IMR-90 (cell line): ENCODE measurements around the gene UQCRQ. TPM values are rescaled to one million over a fixed set of nuclear protein-coding genes. Genes with fewer than 3 reads are reported as not detected.

Source experiments
- ATAC-seq: fragments of 200-7000 bp; cut with Tn5 transposase; 2 replicates; pipeline ENCODE4 v1.9.1; 2020; ENCODE audit warnings: low read depth, mild to moderate bottlenecking, moderate library complexity
- BruUV-seq: library from RNA; stranded (reverse); fragments of 400-500 nt; replicated peaks from 2 replicates; lab custom pipeline; 2021; lab: Mats Ljungman, UMichigan
- CTCF ChIA-PET: fragments of 300-600 bp; formaldehyde crosslinking; extraction: SDS; loops from one replicate; lab custom pipeline; 2021; ENCODE audit warnings: antibody characterized with exemption; lab: Yijun Ruan, JAX
- POLR2A ChIA-PET: fragments of 300-600 bp; sonication (Branson Sonifier 250); formaldehyde crosslinking; loops from one replicate; lab custom pipeline; 2022; ENCODE audit warnings: antibody characterized with exemption; ENCODE audit not compliant: unreplicated experiment; lab: Charles Lee
- DNase-seq: peaks from one replicate; pipeline ENCODE4 v3.0.0; 2013
- H2AFZ ChIP-seq: replicated peaks from 2 replicates; pipeline ENCODE3; 2013; ENCODE audit warnings: low read length, mild to moderate bottlenecking; ENCODE audit not compliant: poor library complexity
- H2AK5ac ChIP-seq: 2 replicates; pipeline ENCODE4 v1.6.1; 2013; ENCODE audit warnings: low read depth, low read length, inconsistent platforms
- H2AK9ac ChIP-seq: replicated peaks from 2 replicates; pipeline ENCODE3; 2013; ENCODE audit warnings: mild to moderate bottlenecking, low read depth, low read length, moderate library complexity; ENCODE audit not compliant: poor library complexity
- H2BK120ac ChIP-seq: 2 replicates; pipeline ENCODE4 v1.6.1; 2013; ENCODE audit warnings: low read depth, low read length, inconsistent platforms
- H2BK15ac ChIP-seq: 3 replicates; pipeline ENCODE4 v1.6.1; 2013; ENCODE audit warnings: low read depth, low read length, inconsistent platforms
- H2BK20ac ChIP-seq: 2 replicates; pipeline ENCODE4 v1.6.1; 2013; ENCODE audit warnings: low read depth, mild to moderate bottlenecking, inconsistent platforms, low read length, moderate library complexity
- H2BK5ac ChIP-seq: 2 replicates; pipeline ENCODE4 v1.6.1; 2013; ENCODE audit warnings: mild to moderate bottlenecking, low read depth, low read length, inconsistent platforms; ENCODE audit not compliant: poor library complexity, severe bottlenecking
- H3K14ac ChIP-seq: replicated peaks from 2 replicates; pipeline ENCODE4 v1.6.1; 2013; ENCODE audit warnings: low read depth, low read length, inconsistent platforms
- H3K18ac ChIP-seq: 2 replicates; pipeline ENCODE4 v1.6.1; 2013; ENCODE audit warnings: low read depth, low read length, control low read depth
- H3K23ac ChIP-seq: 2 replicates; pipeline ENCODE4 v1.6.1; 2013; ENCODE audit warnings: low read depth, low read length, inconsistent platforms
- H3K27ac ChIP-seq: 2 replicates; pipeline ENCODE4 v1.5.1; 2013; ENCODE audit warnings: mild to moderate bottlenecking, control low read depth, low read length; ENCODE audit not compliant: insufficient read depth
- H3K27me3 ChIP-seq: 2 replicates; pipeline ENCODE4 v1.6.1; 2013; ENCODE audit warnings: low read length; ENCODE audit not compliant: control insufficient read depth, insufficient read depth
- H3K36me3 ChIP-seq: 2 replicates; pipeline ENCODE4 v1.6.1; 2013; ENCODE audit warnings: low read length, mixed read lengths; ENCODE audit not compliant: control insufficient read depth, insufficient read depth
- H3K4ac ChIP-seq: 2 replicates; pipeline ENCODE4 v1.6.1; 2013; ENCODE audit warnings: low read depth, low read length, inconsistent platforms
- H3K4me1 ChIP-seq: 2 replicates; pipeline ENCODE4 v1.6.1; 2013; ENCODE audit warnings: low read length, mixed read lengths; ENCODE audit not compliant: control insufficient read depth, insufficient read depth
- H3K4me2 ChIP-seq: 2 replicates; pipeline ENCODE4 v1.6.1; 2013; ENCODE audit warnings: low read depth, mild to moderate bottlenecking, control low read depth, low read length, moderate library complexity
- H3K4me3 ChIP-seq: 2 replicates; pipeline ENCODE4 v1.5.1; 2013; ENCODE audit warnings: low read depth, mild to moderate bottlenecking, control low read depth, low read length, moderate library complexity; ENCODE audit not compliant: insufficient read depth
- H3K56ac ChIP-seq: 2 replicates; pipeline ENCODE4 v1.6.1; 2013; ENCODE audit warnings: low read length, inconsistent platforms; ENCODE audit not compliant: insufficient read depth; ENCODE audit errors: extremely low read depth
- H3K79me1 ChIP-seq, 2 experiments: 2 replicates each; pipeline ENCODE4 v1.6.1; 2013; ENCODE audit warnings: low read length in 2 of 2, inconsistent platforms in 1 of 2, low read depth in 1 of 2
- H3K9ac ChIP-seq: 2 replicates; pipeline ENCODE4 v1.6.1; 2013; ENCODE audit warnings: low read depth, low read length, control low read depth
- H3K9me1 ChIP-seq: 2 replicates; pipeline ENCODE4 v1.6.1; 2013; ENCODE audit warnings: low read length, inconsistent platforms; ENCODE audit not compliant: insufficient read depth
- H3K9me3 ChIP-seq: 2 replicates; pipeline ENCODE4 v1.6.1; 2013; ENCODE audit warnings: low read length; ENCODE audit not compliant: control insufficient read depth, insufficient read depth
- H4K20me1 ChIP-seq: 2 replicates; pipeline ENCODE4 v1.6.1; 2013; ENCODE audit warnings: low read length, inconsistent platforms; ENCODE audit not compliant: insufficient read depth
- H4K5ac ChIP-seq: 2 replicates; pipeline ENCODE4 v1.6.1; 2013; ENCODE audit warnings: mild to moderate bottlenecking, low read depth, low read length, control low read depth
- H4K8ac ChIP-seq, 2 experiments: 2 replicates each; pipeline ENCODE4 v1.6.1; 2013; ENCODE audit warnings: low read depth in 2 of 2, low read length in 2 of 2, control low read depth in 1 of 2, inconsistent platforms in 1 of 2
- H4K91ac ChIP-seq: 2 replicates; pipeline ENCODE4 v1.6.1; 2013; ENCODE audit warnings: low read depth, low read length, inconsistent platforms; ENCODE audit not compliant: insufficient read depth
- BHLHE40 ChIP-seq: fragments of 150-350 bp; IDR thresholded peaks from 2 replicates; pipeline ENCODE4 v1.6.1; 2016; ENCODE audit warnings: mild to moderate bottlenecking, low read depth, low read length
- CEBPB ChIP-seq: IDR thresholded peaks from 2 replicates; pipeline ENCODE4 v1.6.1; 2012; ENCODE audit warnings: low read depth, low read length, improper control_type of control experiment
- CHD1 ChIP-seq: IDR thresholded peaks from 2 replicates; pipeline ENCODE4 v1.6.1; 2012; ENCODE audit warnings: low read depth, low read length, improper control_type of control experiment
- ELK1 ChIP-seq: fragments of 150-350 bp; IDR thresholded peaks from 2 replicates; pipeline ENCODE4 v1.6.1; 2016; ENCODE audit warnings: low read depth, mild to moderate bottlenecking, low read length, moderate library complexity, borderline replicate concordance
- FOS ChIP-seq: fragments of 150-350 bp; IDR thresholded peaks from 2 replicates; pipeline ENCODE4 v1.6.1; 2016; ENCODE audit warnings: low read depth, low read length
- MAFK ChIP-seq: IDR thresholded peaks from 2 replicates; pipeline ENCODE4 v1.6.1; 2012; ENCODE audit warnings: low read depth, low read length, improper control_type of control experiment
- MAZ ChIP-seq: IDR thresholded peaks from 2 replicates; pipeline ENCODE4 v1.6.1; 2012; ENCODE audit warnings: low read depth, mild to moderate bottlenecking, low read length, improper control_type of control experiment, moderate library complexity, borderline replicate concordance
- MXI1 ChIP-seq: IDR thresholded peaks from 2 replicates; pipeline ENCODE4 v1.6.1; 2012; ENCODE audit warnings: low read depth, mild to moderate bottlenecking, low read length, moderate library complexity, borderline replicate concordance
- NFE2L2 ChIP-seq: fragments of 150-350 bp; IDR thresholded peaks from 2 replicates; pipeline ENCODE4 v1.6.1; 2016; ENCODE audit warnings: low read depth, mild to moderate bottlenecking, low read length
- POLR2A ChIP-seq: IDR thresholded peaks from 2 replicates; pipeline ENCODE4 v1.6.1; 2012; ENCODE audit warnings: mild to moderate bottlenecking, low read depth, low read length
- RAD21 ChIP-seq: IDR thresholded peaks from 2 replicates; pipeline ENCODE4 v1.6.1; 2012; ENCODE audit warnings: low read length, improper control_type of control experiment
- RCOR1 ChIP-seq: IDR thresholded peaks from 2 replicates; pipeline ENCODE4 v1.6.1; 2012; ENCODE audit warnings: mild to moderate bottlenecking, low read length, improper control_type of control experiment; ENCODE audit not compliant: insufficient replicate concordance
- USF2 ChIP-seq: fragments of 150-350 bp; IDR thresholded peaks from 2 replicates; pipeline ENCODE4 v1.6.1; 2017; ENCODE audit warnings: mild to moderate bottlenecking, antibody characterized with exemption, low read length, low read depth
- WGBS, 2 experiments: methylation state at CpG; one replicate each; pipeline versions ENCODE4 v1.1.5 to v1.1.7; 2013; ENCODE audit warnings: missing lambda C conversion rate in 2 of 2; ENCODE audit not compliant: insufficient read length in 1 of 2; ENCODE audit errors: extremely low coverage in 2 of 2; 5-methylcytosine and 5-hydroxymethylcytosine counted together
- dilution Hi-C: fragments of 300-500 bp; cut with HindIII; formaldehyde crosslinking; loops from one replicate; pipeline ENCODE4 v1.14.3; 2018; ENCODE audit warnings: low sequenced_read_pairs; ENCODE audit not compliant: unreplicated experiment
- in situ Hi-C: fragments of 300-500 bp; cut with MboI; formaldehyde crosslinking; loops from 3 replicates; pipeline ENCODE4 v1.14.3; 2019; ENCODE audit warnings: low sequenced_read_pairs, inconsistent platforms, mixed read lengths
- intact Hi-C: fragments of 100-400 bp; cut with micrococcal nuclease; formaldehyde crosslinking; loops from 2 replicates; pipeline ENCODE4 v1.10.0; 2022
- polyA plus RNA-seq, 3 experiments: library from polyadenylated mRNA; depleted of rRNA; stranded (reverse); fragments of >200 nt; gene quantifications; 2 replicates each; pipeline ENCODE4 v1.2.3, GENCODE V29; 2012; ENCODE audit warnings: low replicate concordance in 1 of 3
- total RNA-seq: library from RNA; depleted of rRNA; stranded (reverse); fragments of >200 nt; gene quantifications from 2 replicates; pipeline ENCODE4 v1.2.3, GENCODE V29; 2012
- TF ChIP-seq, protein P1 (sequence below): conservative IDR thresholded peaks from 2 replicates; pipeline ENCODE4 v1.5.1; 2012; ENCODE audit warnings: mild to moderate bottlenecking, low read depth, low read length, improper control_type of control experiment

UQCRQ gene
- total and polyA plus RNA-seq, 2 of the 4 experiments (the other 2 are of a cell fraction) = 73.7 to 292 TPM

DNA sequence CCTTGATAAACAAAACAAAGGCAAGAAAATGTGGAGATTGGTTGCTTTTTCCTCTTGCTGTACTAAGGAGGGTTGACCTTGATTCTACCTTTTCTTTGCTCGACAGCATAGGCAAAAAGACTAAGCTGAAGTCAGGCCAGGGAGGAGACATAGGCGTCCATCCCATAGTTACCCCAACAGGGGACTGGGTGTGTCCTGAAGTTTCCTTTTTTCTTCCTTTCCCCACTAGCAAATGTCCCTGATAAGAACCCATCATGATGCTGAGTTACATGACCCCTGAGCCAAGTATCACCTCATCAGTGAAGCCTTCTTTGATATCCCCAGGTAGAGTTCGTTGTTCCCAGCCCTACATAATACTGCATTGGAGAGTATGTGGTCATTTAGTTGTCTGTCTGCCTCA is 26.1 kb upstream of the UQCRQ start:
- H2BK120ac ChIP-seq = peak overlapping the region; percentile 92
- no peaks in the 10 kb centered on the region for H3K9me3 ChIP-seq
- no TSS peak for BruUV-seq
- no peaks in the 10 kb centered on the region for H3K79me1 ChIP-seq
- H3K36me3 ChIP-seq = no peaks in the 10 kb centered on the region
- peaks cover 7% of the 10 kb centered on the region for H3K9me1 ChIP-seq
- peak overlapping the region; percentile 49 for H2AK9ac ChIP-seq
- peak overlapping the region; percentile 95 for H3K27ac ChIP-seq
- H3K18ac ChIP-seq = peak overlapping the region; percentile 92
- peak overlapping the region; percentile 37; the same call in 1 of the 2 replicates for H2AK5ac ChIP-seq
- peak overlapping the region; percentile 95 for H4K5ac ChIP-seq
- no peaks in the 10 kb centered on the region for H4K20me1 ChIP-seq
- H3K9ac ChIP-seq = no peak overlapping the region
- peak overlapping the region; percentile 90 for H3K4ac ChIP-seq
- TF ChIP-seq BHLHE40 = no peak
- no peak for TF ChIP-seq USF2
- no peak for TF ChIP-seq MAZ
- no peak for TF ChIP-seq MAFK
- TF ChIP-seq MXI1 = no peak
- no peak for TF ChIP-seq FOS
- no peak for TF ChIP-seq RCOR1
- TF ChIP-seq CEBPB = no peak
- TF ChIP-seq RAD21 = no peak
- TF ChIP-seq ELK1 = no peak
- no peak for TF ChIP-seq POLR2A
- no peak for TF ChIP-seq NFE2L2
- no peak for TF ChIP-seq CHD1
- TF ChIP-seq, protein P1, sequence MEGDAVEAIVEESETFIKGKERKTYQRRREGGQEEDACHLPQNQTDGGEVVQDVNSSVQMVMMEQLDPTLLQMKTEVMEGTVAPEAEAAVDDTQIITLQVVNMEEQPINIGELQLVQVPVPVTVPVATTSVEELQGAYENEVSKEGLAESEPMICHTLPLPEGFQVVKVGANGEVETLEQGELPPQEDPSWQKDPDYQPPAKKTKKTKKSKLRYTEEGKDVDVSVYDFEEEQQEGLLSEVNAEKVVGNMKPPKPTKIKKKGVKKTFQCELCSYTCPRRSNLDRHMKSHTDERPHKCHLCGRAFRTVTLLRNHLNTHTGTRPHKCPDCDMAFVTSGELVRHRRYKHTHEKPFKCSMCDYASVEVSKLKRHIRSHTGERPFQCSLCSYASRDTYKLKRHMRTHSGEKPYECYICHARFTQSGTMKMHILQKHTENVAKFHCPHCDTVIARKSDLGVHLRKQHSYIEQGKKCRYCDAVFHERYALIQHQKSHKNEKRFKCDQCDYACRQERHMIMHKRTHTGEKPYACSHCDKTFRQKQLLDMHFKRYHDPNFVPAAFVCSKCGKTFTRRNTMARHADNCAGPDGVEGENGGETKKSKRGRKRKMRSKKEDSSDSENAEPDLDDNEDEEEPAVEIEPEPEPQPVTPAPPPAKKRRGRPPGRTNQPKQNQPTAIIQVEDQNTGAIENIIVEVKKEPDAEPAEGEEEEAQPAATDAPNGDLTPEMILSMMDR = no peak
- H3K56ac ChIP-seq = peak overlapping the region; percentile 30; the same call in 1 of the 2 replicates
- no peak overlapping the region for H3K4me3 ChIP-seq
- in situ Hi-C loops = no loop called here
- peak overlapping the region; percentile 65 for H2AFZ ChIP-seq
- CTCF ChIA-PET = interaction anchor here (0.7 to 1.0 kb wide), 2 partner anchors 43 to 305 kb away, joined by 3 read pairs; no protein-coding TSS in a partner anchor
- H3K14ac ChIP-seq = peak overlapping the region; percentile 86
- no CpG with 5 or more reads among the region's 3 CpGs for WGBS, 2 experiments
- peak overlapping the region; percentile 86 for H3K4me2 ChIP-seq
- peak overlapping the region; percentile 86; the same call in 2 of the 3 replicates for H2BK15ac ChIP-seq
- peak overlapping the region; percentile 93 for H2BK5ac ChIP-seq
- intact Hi-C loops = no loop called here
- DNase-seq (no peak), ATAC-seq (no peak)
- H3K27me3 ChIP-seq = no peaks in the 10 kb centered on the region
- POLR2A ChIA-PET = interaction anchor here (1.0 kb wide), 1 partner anchor 43 kb away, joined by 3 read pairs; no protein-coding TSS in a partner anchor
- H4K8ac ChIP-seq = peak overlapping the region; percentile 46 to 89
- H2BK20ac ChIP-seq = peak overlapping the region; percentile 83
- H4K91ac ChIP-seq = peak overlapping the region; percentile 84
- peaks cover 19% of the 10 kb centered on the region for H3K4me1 ChIP-seq
- dilution Hi-C loops = no loop called here
- H3K23ac ChIP-seq = peak overlapping the region; percentile 39; the same call in 1 of the 2 replicates
